ENCODE data around the gene FHIP1B.

GRCh38 chr11:6205366-6205765, 29.1 kb downstream of the FHIP1B start, which contains the start of gene C11orf42:
- TF ChIP-seq POLR2A (IDR thresholded peaks at IDR 0.05; ENCODE audit: low read depth, low read length) (no peak), TAF1 (IDR thresholded peaks at IDR 0.05; ENCODE audit: borderline replicate concordance, low read depth, low read length) (no peak)
